GM13977 (cell line): ENCODE results near the gene IPO9.
"Not testable (repeated sequence)": the region's sequence is repeated elsewhere in the genome, so short reads cannot be mapped to it uniquely, and the experiment has no call there.

Experiments
- DNase-seq: peaks from one replicate; pipeline ENCODE4 v3.0.0; 2012; ENCODE audit warnings: low spot score
- in situ Hi-C: fragments of 300-500 bp; cut with MboI; formaldehyde crosslinking; loops from one replicate; pipeline ENCODE4 v1.12.0; 2022; ENCODE audit warnings: low sequenced_read_pairs, low pct_unique_long_range_greater_than_20kb, mixed read lengths, inconsistent platforms; ENCODE audit not compliant: unreplicated experiment
- TF ChIP-seq, protein P1 (sequence below): IDR thresholded peaks from 2 replicates; pipeline ENCODE4 v1.5.1; 2012; ENCODE audit warnings: mild to moderate bottlenecking, control low read depth; ENCODE audit not compliant: insufficient read depth; ENCODE audit errors: extremely low read depth, missing control alignments

Gene IPO9

DNA sequence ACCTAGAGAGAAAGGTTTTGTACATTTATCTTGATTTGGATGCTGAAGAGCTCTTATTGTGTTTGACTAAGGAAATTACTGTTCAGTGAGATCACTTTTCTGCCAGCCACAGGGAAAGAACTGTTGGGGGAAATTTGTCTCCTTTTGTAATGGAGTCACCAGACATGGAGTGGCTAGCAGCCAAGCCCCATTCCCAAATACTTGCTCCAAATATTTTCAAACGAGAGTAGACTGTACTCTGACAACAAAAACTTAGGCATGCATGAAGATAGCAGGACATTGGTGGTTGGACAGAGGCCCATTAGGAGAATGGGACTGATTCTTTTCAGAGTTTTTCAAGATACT is 21.1 kb downstream of the IPO9 start:
- no peak for DNase-seq
- in situ Hi-C loops: no loop called here
- TF ChIP-seq, protein P1, sequence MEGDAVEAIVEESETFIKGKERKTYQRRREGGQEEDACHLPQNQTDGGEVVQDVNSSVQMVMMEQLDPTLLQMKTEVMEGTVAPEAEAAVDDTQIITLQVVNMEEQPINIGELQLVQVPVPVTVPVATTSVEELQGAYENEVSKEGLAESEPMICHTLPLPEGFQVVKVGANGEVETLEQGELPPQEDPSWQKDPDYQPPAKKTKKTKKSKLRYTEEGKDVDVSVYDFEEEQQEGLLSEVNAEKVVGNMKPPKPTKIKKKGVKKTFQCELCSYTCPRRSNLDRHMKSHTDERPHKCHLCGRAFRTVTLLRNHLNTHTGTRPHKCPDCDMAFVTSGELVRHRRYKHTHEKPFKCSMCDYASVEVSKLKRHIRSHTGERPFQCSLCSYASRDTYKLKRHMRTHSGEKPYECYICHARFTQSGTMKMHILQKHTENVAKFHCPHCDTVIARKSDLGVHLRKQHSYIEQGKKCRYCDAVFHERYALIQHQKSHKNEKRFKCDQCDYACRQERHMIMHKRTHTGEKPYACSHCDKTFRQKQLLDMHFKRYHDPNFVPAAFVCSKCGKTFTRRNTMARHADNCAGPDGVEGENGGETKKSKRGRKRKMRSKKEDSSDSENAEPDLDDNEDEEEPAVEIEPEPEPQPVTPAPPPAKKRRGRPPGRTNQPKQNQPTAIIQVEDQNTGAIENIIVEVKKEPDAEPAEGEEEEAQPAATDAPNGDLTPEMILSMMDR: no peak

DNA sequence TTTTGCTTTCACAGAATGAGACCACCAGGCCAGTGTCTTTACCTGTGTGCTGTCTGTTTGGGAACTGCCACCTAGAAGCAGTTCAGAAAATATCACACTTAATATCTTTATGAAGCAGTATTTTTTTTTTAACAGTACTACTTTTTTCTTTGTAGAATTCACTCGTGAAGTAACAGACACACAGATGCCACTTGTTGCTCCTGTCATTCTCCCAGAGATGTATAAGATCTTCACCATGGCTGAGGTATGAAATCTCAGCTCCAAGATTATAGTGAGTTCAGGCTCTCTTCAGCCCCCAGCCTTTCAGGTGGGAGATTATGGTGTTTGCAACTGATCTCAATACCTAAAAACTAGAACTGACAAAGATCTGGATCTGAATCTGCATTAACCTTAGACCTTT is 23.0 kb downstream of the IPO9 start:
- no peak for DNase-seq
- TF ChIP-seq, protein P1: no peak
- in situ Hi-C loops: no loop called here

DNA sequence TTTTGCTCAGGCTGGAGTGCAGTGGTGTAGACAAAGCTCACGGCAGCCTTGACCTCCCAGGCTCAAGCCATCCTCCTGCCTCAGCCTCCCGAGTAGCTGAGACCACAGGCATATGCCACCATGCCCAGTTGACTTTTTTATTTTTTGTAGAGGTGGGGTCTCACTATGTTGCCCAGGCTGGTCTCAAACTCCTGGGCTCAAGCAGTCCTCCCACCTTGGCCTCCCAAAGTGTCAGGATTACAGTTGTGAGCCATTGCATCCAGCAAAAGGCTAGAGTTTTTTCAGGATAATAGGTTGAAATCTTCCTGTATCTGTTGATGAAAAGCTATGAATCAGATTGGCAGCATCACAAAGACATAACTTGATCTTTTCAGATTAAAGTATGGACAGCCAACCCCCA is 27.8 kb downstream of the IPO9 start:
- DNase-seq, in situ Hi-C loops: not testable (repeated sequence)

DNA sequence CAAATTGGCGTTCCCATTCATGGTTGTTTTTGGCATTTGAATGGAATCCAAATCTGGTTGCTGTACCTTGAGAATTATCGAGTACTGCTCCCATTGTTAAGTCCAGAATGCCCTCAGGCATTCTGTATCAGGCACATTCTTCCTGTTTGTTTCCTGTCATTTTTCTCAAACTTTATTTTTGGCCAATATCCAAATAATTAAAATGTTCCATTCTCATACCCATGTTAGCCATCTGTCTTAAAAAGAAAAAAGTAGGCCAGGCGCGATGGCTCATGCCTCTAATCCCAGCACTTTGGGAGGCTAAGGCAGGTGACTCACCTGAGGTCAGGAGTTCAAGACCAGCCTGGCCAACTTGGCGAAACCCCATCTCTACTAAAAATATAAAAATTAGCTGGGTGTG is 30.5 kb downstream of the IPO9 start:
- DNase-seq: no peak
- TF ChIP-seq, protein P1: no peak
- in situ Hi-C loops: no loop called here

DNA sequence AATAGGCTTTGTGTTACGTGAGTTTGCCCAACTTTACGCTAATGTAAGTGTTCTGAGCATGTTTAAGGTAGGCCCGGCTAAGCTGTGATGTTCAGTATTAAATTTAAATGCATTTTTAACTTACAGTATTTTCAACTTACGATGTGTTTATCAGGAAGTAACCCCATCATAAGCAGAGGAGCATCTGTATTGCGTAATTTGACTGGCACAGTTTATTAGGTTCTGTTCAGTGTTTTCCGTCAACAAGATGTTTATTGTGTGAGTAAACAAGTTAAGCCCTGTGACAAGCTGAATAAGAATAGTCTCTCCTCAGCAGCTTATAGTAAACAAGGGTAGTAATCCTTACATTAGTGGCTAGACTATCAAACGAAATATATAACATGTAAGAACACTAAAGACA is 32.5 kb downstream of the IPO9 start:
- TF ChIP-seq, protein P1: no peak

DNA sequence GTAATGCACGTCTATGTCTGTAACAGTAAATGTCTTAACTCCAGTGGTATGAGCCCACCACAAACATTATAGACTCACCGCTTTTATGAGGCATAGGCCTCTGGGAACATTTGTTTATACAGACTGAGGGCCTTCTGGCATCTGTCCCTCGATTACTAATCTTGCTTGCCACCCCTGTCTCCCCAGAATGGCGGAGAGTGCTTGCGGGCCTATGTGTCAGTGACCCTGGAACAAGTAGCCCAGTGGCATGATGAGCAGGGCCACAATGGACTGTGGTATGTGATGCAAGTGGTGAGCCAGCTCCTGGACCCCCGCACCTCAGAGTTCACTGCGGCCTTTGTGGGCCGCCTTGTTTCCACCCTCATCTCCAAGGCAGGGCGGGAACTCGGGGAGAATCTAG is 41.4 kb downstream of the IPO9 start:
- in situ Hi-C loops: no loop called here
- DNase-seq: no peak
- TF ChIP-seq, protein P1: no peak

More for the DNA sequence above, 32.5 kb downstream of the IPO9 start:
- in situ Hi-C loops: no loop called here
- no peak for DNase-seq

DNA sequence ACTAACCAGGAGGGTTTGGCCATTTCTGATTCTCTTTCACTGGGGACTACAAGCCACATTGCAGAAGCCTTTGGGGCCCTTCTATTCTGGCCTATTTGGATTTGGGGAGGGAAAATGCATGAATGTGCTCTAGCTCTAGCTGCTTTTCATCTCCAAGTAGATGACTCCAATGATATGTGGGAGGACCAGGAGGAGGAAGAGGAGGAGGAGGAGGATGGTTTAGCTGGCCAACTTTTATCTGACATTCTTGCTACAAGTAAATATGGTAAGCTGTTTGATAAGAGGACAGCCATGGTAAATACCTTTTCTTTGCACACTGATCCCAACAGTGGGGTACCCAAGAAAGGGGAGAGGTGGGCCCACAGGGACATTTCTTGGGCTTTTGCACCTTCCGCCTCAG is 45.7 kb downstream of the IPO9 start:
- no peak for DNase-seq
- TF ChIP-seq, protein P1: no peak
- in situ Hi-C loops: no loop called here
